ENCODE data around the gene LRCH3. TPM values are rescaled to one million over a fixed set of nuclear protein-coding genes. Genes with fewer than 3 reads are reported as not detected.

The LRCH3 gene
- total RNA-seq, 1 donor from 2014 or later = 70.2 TPM

DNA sequence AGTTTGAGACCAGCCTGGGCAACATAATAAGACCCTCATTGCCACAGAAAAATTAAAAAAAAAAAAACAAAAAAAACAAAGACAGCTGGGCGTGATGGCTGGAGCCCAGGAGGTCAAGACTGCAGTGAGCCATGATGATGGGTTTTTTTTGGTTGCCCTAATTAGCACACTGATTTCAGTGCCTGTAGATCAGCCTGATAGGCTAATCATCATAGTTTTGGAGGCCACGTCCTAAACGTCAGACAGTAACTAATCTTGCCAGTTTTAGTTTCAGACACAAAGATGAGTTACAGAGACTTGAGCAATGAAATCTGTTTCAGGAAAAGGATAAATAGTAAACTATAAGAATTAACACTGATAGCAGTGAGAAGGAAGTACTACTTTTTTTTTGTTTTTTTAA is 55.4 kb downstream of the LRCH3 start:
- Mint-ChIP-seq H3K9me3 (ENCODE audit: unreplicated experiment) (no peaks in the 10 kb centered on the region), H3K4me1 (ENCODE audit: unreplicated experiment) (peaks cover 2% of the 10 kb centered on the region), H3K27me3 (ENCODE audit: unreplicated experiment) (no peaks in the 10 kb centered on the region), H3K27ac (ENCODE audit: unreplicated experiment) (no peak overlapping the region), H3K36me3 (ENCODE audit: unreplicated experiment) (peaks cover 69% of the 10 kb centered on the region), H3K4me3 (ENCODE audit: unreplicated experiment) (no peak overlapping the region)
- DNase-seq (ENCODE audit: extremely low spot score, unreplicated experiment) = no peak
- TF ChIP-seq, protein P1, sequence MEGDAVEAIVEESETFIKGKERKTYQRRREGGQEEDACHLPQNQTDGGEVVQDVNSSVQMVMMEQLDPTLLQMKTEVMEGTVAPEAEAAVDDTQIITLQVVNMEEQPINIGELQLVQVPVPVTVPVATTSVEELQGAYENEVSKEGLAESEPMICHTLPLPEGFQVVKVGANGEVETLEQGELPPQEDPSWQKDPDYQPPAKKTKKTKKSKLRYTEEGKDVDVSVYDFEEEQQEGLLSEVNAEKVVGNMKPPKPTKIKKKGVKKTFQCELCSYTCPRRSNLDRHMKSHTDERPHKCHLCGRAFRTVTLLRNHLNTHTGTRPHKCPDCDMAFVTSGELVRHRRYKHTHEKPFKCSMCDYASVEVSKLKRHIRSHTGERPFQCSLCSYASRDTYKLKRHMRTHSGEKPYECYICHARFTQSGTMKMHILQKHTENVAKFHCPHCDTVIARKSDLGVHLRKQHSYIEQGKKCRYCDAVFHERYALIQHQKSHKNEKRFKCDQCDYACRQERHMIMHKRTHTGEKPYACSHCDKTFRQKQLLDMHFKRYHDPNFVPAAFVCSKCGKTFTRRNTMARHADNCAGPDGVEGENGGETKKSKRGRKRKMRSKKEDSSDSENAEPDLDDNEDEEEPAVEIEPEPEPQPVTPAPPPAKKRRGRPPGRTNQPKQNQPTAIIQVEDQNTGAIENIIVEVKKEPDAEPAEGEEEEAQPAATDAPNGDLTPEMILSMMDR (IDR thresholded peaks at IDR 0.05) = no peak

DNA sequence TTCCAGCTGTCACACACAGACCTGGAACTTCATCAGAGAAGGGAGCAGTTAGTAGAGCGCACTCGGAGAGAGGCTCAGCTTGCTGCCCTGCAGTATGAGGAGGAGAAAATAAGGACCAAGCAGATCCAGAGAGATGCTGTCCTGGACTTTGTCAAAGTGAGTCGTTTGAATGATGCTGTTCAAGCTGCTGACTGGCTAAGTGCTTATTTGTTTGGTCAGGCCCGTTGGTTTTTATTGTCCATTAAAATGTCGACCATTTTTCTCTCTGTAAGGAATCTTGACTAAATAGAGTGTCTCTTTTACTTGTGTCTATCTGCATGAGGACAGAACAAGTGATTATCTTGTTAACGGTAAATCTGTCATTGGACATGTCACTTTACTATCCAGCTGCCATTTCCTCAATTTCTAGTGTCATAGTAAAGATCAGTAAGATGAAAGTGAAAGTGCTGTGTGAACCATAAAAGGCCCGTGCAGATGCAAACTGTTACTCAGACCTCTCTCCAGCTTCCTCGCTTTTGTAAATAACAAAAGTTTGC is 56.9 kb downstream of the LRCH3 start:
- peaks cover 2% of the 10 kb centered on the region for H3K4me1 Mint-ChIP-seq (ENCODE audit: unreplicated experiment)
- TF ChIP-seq, protein P1 (IDR thresholded peaks at IDR 0.05) = no peak
- no peaks in the 10 kb centered on the region for H3K9me3 Mint-ChIP-seq (ENCODE audit: unreplicated experiment)
- no peaks in the 10 kb centered on the region for H3K27me3 Mint-ChIP-seq (ENCODE audit: unreplicated experiment)
- peaks cover 68% of the 10 kb centered on the region for H3K36me3 Mint-ChIP-seq (ENCODE audit: unreplicated experiment)
- DNase-seq (ENCODE audit: extremely low spot score, unreplicated experiment) = no peak
- peak overlapping the region; percentile 16 for H3K27ac Mint-ChIP-seq (ENCODE audit: unreplicated experiment)
- no peak overlapping the region for H3K4me3 Mint-ChIP-seq (ENCODE audit: unreplicated experiment)

DNA sequence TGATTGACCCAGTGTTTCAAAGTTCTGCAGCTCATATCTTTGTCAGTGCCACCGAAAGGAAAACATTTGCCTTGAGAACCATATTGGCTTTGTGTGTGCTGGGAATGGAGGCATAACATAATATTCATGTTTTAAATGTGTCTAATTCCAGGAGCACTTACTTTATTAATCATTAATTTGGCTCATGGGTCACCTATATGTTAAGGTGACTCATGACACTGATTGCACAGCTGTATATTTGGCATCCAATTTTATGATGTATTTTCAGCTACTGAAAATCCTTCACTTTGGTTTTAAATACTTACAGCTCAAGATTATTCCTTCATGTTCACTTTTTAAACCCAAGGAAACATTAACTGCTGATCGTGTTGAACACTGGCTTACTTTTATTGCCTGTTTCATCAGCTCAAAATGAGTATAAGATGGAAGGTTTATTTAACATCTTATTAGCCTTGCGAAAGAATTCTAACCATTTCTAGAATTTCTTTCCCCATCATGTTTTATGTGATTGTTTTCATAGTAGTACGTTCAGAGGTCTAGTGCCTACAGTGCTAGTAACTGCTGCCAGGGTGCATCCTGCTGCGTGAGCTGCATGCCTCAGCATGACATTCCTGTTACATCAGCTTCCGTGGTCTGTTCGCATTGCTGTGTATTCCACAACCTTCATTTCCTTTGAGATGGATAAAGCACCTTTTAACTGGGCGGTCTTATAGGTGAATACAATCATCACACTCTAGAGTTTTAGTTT is 63.7 kb downstream of the LRCH3 start:
- Mint-ChIP-seq H3K36me3 (ENCODE audit: unreplicated experiment) (peaks cover 56% of the 10 kb centered on the region), H3K9me3 (ENCODE audit: unreplicated experiment) (no peaks in the 10 kb centered on the region), H3K27ac (ENCODE audit: unreplicated experiment) (peak overlapping the region; percentile 96), H3K4me3 (ENCODE audit: unreplicated experiment) (peak overlapping the region; percentile 40), H3K27me3 (ENCODE audit: unreplicated experiment) (no peaks in the 10 kb centered on the region), H3K4me1 (ENCODE audit: unreplicated experiment) (peaks cover 33% of the 10 kb centered on the region)
- TF ChIP-seq, protein P1 (IDR thresholded peaks at IDR 0.05) = no peak
- peak; percentile 92 for DNase-seq (ENCODE audit: extremely low spot score, unreplicated experiment)

DNA sequence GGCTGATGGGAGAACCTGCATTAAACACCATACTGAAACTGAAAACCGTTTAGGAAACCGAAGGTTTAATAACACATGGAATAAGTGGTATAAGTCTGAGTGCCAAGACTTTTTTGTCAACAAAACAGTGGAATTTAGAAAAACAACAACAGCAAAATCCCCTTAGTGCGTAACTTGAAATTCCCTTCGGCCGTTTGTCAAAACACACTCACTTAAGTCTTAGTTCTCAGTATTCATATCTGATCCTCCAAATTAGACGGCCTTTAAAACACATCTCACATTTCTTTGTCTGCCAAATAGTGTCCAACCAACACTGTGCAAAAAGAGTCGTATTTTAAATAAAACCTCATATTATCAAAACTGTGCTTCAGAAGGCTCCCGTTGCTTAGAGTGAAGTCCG is 64.5 kb downstream of the LRCH3 start:
- H3K9me3 Mint-ChIP-seq (ENCODE audit: unreplicated experiment) = no peaks in the 10 kb centered on the region
- H3K36me3 Mint-ChIP-seq (ENCODE audit: unreplicated experiment) = peaks cover 53% of the 10 kb centered on the region
- no peaks in the 10 kb centered on the region for H3K27me3 Mint-ChIP-seq (ENCODE audit: unreplicated experiment)
- peak overlapping the region; percentile 40 for H3K4me3 Mint-ChIP-seq (ENCODE audit: unreplicated experiment)
- H3K27ac Mint-ChIP-seq (ENCODE audit: unreplicated experiment) = peak overlapping the region; percentile 96
- DNase-seq (ENCODE audit: extremely low spot score, unreplicated experiment) = no peak
- TF ChIP-seq, protein P1 (IDR thresholded peaks at IDR 0.05) = no peak
- H3K4me1 Mint-ChIP-seq (ENCODE audit: unreplicated experiment) = peaks cover 33% of the 10 kb centered on the region

DNA sequence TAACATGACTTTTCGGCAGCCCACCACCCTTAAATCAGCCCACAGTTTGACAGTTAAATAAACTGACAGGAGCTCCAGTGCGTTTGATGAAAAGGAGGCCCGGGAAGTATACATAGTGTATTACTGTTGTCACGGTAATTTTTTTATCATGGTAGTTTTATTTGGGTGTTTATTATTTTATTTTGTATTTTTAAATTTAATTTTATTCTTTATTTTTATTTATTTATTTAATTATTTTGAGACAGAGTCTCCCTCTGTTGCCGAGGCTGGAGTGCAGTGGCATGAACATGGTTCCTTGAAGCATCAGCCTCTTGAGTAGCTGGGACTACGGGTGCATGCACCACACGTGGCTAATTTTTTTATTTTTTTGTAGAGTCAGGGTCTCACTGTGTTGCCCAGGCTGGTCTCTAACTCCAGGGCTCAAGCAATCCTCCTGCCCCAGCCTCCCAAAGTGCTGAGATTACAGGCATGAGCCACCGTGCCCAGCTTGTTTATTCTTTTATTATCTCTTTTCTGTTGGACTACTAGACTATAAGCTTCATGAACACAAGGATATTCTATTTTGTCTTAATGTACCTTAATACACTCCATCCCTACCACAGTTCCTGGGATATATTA is 65.3 kb downstream of the LRCH3 start:
- Mint-ChIP-seq H3K27me3 (ENCODE audit: unreplicated experiment) (no peaks in the 10 kb centered on the region), H3K27ac (ENCODE audit: unreplicated experiment) (peak overlapping the region; percentile 96)

More for the DNA sequence above, 65.3 kb downstream of the LRCH3 start:
- peaks cover 33% of the 10 kb centered on the region for H3K4me1 Mint-ChIP-seq (ENCODE audit: unreplicated experiment)
- TF ChIP-seq, protein P1 (IDR thresholded peaks at IDR 0.05) = no peak
- H3K36me3 Mint-ChIP-seq (ENCODE audit: unreplicated experiment) = peaks cover 51% of the 10 kb centered on the region
- no peak overlapping the region for H3K4me3 Mint-ChIP-seq (ENCODE audit: unreplicated experiment)
- no peak for DNase-seq (ENCODE audit: extremely low spot score, unreplicated experiment)
- no peaks in the 10 kb centered on the region for H3K9me3 Mint-ChIP-seq (ENCODE audit: unreplicated experiment)
